ENCODE data around the gene STX18.

Gene STX18

DNA sequence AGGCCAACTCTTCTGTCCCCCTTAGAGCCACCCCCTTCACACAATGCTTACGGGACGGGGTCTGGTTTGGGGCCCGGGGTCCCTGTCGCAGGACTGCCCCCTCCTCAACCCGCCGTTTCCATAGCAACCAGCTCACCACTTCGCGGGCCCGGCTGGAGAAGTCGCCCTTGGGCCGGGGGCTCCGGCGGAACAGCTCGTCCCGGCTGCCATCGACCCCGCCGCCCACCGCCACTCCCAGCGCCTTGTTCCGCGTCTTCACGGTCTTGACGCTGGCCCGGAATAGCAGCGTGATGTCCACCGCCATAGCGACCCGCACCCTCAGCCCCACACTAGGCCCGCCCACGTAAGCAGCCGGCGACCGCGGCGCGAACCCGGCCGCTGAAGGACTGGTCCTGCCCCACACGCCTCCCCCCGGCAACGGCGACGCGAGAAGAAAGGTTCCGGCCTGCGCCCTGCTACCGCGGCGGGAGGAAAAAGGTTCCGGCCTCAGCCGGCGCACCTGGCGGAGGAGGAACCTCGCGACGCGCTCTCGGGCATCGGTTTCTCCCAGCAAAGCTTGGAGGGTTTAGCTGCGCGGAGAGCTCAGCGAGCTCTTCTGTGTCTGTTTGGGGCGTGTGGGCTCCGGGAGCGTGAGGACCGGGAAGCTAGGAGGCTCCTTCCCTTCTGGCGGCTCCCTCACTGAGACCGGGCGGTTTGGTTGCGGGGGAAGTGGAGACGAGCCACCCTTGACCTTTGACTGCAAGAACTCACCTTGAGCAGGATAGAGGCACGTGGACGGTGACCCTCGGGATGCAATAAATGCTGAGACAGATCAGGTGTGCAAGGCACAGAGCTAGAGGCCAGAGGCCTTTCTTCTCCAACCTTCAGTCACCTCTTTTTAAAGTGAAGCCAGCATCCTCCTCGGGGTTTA lies at the start of gene STX18:
STX18 (minus strand) TSS at position 388 of the 910 bp plus-strand sequence; CDS start at position 304, 84 bp downstream.
- DNase-seq (ENCODE audit: extremely low read depth, low read depth), result peak; percentile 60
- TF ChIP-seq, protein P1, sequence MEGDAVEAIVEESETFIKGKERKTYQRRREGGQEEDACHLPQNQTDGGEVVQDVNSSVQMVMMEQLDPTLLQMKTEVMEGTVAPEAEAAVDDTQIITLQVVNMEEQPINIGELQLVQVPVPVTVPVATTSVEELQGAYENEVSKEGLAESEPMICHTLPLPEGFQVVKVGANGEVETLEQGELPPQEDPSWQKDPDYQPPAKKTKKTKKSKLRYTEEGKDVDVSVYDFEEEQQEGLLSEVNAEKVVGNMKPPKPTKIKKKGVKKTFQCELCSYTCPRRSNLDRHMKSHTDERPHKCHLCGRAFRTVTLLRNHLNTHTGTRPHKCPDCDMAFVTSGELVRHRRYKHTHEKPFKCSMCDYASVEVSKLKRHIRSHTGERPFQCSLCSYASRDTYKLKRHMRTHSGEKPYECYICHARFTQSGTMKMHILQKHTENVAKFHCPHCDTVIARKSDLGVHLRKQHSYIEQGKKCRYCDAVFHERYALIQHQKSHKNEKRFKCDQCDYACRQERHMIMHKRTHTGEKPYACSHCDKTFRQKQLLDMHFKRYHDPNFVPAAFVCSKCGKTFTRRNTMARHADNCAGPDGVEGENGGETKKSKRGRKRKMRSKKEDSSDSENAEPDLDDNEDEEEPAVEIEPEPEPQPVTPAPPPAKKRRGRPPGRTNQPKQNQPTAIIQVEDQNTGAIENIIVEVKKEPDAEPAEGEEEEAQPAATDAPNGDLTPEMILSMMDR (IDR thresholded peaks at IDR 0.05; ENCODE audit: low read depth, low read length, missing control alignments), result no peak
- peak within 1 kb of the TSS; percentile 88 for H3K4me3 ChIP-seq (replicated peaks; ENCODE audit: low read depth, low read length)

DNA sequence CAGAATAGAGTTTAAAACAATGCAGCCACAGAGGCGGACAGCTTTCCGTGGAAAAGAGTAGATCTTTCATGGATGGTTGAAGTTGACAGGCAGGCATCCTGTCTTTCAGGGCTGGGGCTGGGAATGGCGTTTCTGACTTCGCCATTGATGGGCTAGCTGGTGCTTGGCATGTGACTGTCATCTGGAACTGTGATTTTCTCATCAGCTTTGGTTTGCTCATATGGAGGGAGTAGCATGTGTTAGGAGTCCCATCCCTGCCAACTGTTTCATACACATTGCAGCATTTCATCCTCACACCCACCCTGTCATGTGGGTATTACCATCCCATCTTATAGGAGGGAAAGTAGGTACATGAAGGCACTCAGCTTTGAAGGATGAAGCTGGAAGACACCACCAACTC lies 49.2 kb upstream of the STX18 start:
- TF ChIP-seq, protein P1 (IDR thresholded peaks at IDR 0.05; ENCODE audit: low read depth, low read length, missing control alignments), result no peak
- H3K4me3 ChIP-seq (replicated peaks; ENCODE audit: low read depth, low read length), result no peak overlapping the region
- DNase-seq (ENCODE audit: extremely low read depth, low read depth), result no peak

DNA sequence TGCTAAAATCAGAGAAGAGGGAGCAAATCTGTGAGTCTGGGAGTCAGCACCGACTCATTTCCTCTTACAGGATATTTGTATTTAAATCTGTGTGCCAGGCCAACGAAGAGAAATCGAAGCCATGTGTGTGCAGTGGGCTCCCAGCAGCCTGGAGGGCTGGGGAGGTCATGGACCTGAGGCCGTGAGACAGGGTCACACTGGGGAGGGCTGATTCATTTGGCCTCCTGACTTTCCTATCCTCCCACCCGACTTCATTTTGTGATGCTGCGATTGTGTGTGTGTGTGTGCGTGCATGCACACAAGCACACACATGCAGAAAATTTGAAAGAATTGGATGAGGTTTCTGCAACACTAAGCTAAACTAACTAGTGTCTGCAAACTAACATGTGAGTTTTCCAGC lies 48.7 kb upstream of the STX18 start:
- peak; percentile 72 for DNase-seq (ENCODE audit: extremely low read depth, low read depth)
- TF ChIP-seq, protein P1 (IDR thresholded peaks at IDR 0.05; ENCODE audit: low read depth, low read length, missing control alignments), result no peak
- H3K4me3 ChIP-seq (replicated peaks; ENCODE audit: low read depth, low read length), result no peak overlapping the region

DNA sequence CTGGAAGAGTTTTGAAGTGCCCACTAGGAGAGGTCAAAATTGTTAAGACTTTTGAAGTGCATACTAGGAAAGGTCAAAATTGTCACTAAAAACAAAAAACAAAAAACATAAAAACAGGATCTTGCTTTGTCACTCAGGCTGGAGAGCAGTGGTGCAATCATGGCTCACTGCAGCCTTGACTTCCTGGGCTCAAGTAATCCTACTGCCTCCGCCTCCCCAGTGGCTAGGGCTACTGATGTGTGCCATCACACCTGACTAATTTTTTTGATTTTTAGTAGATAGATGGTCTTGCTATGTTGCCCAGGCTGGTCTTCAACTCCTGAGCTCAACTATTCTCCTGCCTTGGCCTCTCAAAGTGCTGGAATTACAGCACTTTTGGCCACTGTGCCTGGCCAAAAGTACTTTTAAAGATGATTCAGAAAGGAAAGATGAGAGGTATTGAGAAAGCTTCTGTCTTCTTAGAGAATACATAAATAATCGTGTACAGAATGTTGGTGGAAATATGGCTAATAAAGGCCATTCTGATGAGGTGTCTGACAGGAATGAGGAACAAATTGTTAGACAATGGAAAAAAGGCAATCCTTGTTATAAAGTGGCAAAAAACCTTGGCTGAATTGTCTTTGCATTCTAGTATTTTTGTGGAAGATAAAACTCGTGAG lies 43.3 kb upstream of the STX18 start:
- H3K4me3 ChIP-seq (replicated peaks; ENCODE audit: low read depth, low read length), result no peak overlapping the region

DNA sequence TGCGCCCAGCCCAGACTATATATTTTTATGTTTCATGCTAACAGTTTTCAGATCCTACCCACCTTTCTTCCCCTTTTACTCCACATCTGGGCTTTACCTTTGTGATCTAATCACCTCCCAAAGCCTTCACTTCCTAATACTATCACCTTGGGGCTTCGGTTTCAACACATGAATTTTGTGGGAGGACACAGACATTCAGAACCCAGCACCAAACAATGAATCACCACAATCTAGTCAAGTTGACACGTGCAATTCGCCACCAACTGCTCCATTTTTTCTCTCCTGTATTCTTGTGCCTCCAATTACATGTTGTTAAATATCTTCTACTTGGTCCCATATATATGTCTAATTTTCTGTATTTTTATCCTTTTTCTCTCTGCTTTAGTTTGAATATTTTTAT lies 41.8 kb upstream of the STX18 start:
- H3K4me3 ChIP-seq (replicated peaks; ENCODE audit: low read depth, low read length), result no peak overlapping the region
- no peak for DNase-seq (ENCODE audit: extremely low read depth, low read depth)
- TF ChIP-seq, protein P1 (IDR thresholded peaks at IDR 0.05; ENCODE audit: low read depth, low read length, missing control alignments), result no peak

More for the DNA sequence above, 43.3 kb upstream of the STX18 start:
- TF ChIP-seq, protein P1 (IDR thresholded peaks at IDR 0.05; ENCODE audit: low read depth, low read length, missing control alignments), result no peak
- no peak for DNase-seq (ENCODE audit: extremely low read depth, low read depth)

DNA sequence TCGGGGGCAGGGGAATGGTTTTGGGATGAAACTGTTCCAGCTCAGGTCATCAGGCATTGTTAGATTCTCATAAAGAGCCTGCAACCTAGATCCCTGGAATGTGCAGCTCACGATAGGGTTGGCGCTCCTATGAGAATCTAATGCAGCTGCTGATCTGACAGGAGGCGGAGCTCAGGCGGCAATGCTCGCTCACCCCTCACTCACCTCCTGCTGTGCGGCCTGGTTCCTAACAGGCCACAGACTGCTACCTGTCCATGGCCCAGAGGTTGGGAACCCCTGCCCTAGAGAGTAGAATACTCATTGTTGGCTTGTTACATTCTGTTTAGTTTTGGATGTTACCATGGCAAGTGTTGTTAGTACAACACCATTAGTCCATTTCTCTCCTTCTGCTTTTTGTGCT lies 40.8 kb upstream of the STX18 start:
- DNase-seq (ENCODE audit: extremely low read depth, low read depth), result no peak
- TF ChIP-seq, protein P1 (IDR thresholded peaks at IDR 0.05; ENCODE audit: low read depth, low read length, missing control alignments), result no peak
- H3K4me3 ChIP-seq (replicated peaks; ENCODE audit: low read depth, low read length), result no peak overlapping the region

Measured in HFF-Myc (cell line).